Measurements from ENCODE around the gene SLC6A19. TPM values are rescaled to one million over a fixed set of nuclear protein-coding genes. Genes with fewer than 3 reads are reported as not detected.

The SLC6A19 gene
- polyA plus RNA-seq, 1 donor, result 67.4 TPM

DNA sequence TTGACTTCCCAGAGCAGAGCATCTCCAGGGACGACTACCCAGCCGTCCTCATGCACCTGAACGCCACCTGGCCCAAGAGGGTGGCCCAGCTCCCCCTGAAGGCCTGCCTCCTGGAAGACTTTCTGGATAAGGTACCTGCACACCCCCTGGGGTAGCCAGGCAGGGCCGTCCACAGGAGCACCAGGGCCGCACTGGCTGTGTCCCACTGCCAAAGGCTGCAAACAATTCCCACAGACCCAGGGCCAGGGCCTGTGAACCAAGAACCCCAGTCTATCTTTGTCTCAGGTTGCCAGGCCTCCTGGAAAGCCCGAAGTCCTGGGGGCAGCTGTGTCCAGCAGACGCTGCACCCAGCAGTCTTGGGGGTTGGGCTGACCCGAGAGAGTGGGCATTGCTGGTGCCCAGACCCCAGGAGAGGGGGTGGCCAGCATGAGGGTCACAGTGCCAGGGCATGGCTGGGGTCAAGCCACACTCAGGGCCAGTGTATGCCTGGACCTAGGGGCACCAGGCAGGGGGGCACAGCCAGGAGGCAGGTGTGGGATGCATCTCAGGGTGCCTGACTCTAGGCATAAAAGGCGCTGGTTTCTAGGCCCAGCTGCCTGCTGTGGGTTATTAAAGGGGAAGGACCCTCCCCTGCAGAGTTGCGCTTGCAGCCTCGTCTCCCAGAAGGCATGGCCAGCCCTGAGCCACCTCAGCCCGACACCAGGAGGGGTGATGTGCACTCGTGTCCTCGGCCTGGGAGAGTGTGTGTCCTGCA lies 41.5 kb downstream of the SLC6A19 start:
- DNase-seq, result no peak

DNA sequence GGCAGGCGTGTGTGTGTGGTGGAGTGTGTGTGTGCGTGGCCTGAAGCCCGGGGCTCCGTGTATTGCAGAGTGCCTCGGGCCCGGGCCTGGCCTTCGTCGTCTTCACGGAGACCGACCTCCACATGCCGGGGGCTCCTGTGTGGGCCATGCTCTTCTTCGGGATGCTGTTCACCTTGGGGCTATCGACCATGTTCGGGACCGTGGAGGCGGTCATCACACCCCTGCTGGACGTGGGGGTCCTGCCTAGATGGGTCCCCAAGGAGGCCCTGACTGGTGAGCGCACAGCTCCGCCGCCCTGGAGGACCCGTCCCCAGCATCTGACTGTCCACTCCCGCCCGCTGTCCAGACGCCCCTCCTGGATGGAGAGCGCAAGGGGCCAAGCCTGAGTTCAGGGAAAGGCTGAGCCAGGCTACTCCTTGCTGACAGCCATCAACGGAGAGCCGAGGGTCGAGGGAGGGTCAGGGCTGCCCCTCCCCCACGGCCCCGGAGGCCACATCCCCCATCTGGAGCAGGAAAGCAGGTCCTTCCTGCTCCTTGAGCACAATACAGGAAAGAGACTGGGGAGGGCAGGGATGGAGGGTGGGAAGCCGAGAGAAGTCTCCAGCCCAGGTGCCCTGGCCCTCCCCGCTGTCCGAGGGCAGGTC lies 42.2 kb downstream of the SLC6A19 start:
- DNase-seq, result no peak

DNA sequence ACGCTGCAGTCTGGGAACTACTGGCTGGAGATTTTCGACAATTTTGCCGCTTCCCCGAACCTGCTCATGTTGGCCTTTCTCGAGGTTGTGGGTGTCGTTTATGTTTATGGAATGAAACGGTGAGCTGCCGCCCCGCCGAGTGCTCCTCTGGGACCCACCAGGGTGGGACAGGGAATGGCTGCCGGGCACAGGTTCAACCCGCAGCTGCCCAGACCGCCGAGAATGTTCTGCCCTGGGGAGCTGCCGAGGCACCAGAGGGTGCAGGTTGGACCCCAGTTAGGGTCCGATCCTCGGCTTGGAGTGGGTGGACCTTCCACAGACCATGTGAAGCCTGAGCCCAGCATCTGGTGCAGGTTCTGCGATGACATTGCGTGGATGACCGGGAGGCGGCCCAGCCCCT lies 42.9 kb downstream of the SLC6A19 start:
- DNase-seq, result no peak

GRCh38 chr5:1244976-1245375 lies 43.6 kb downstream of the SLC6A19 start:
- no peak for DNase-seq

- no peak for DNase-seq
Measured at GRCh38 chr5:1245905-1246576, 44.6 kb downstream of the SLC6A19 start.

DNA sequence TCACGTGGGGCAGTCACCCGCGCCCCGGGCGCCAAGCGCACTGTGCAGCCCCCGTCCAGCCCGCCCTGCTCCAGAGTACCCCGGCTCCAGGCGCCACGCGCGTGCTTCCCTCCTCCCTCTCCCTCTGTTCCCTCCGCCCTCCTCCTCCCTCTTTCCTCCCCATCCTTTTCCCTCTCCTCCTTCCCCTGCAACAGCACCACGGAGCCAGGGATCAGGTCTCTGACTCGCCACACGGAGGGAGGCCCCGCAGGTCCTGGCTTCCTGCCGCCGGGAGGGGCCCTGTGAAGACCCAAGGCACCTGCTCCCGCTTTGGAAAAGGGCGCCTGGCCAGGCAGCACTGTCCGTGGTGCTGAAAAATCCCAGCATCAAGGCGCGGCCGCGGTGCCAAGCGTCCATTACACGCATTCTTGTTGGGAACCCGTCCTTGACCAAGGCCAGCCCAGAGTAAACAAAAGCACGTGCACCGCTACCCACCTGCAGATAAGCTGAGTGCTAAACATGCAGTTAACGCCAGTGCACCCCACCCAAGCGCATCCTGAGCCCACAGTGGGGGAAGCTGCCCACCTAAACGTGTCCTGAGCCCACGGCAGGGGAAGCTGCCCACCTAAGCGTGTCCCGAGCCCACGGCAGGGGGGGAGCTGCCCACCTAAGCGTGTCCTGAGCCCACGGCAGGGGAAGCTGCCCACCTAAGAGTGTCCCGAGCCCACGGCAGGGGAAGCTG lies 45.5 kb downstream of the SLC6A19 start:
- peak; percentile 89 for DNase-seq

DNA sequence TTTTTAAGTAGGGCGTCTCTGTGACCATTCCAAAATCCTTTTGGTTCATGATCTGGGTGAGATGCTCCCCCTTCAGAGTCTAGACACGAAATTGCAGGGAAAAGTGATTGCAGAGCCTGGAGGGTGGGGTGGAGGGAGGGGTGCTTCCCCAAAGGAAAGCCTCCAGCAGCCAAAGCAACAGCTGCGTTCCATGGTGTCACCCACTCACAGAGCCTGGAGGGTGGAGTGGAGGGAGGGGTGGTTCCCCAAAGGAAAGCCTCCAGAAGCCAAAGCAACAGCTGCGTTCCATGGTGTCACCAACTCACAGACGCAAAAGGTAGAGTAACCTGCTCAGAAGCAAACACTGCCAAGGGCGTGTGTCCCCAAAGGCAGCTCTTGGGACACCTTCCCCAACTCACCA lies 46.4 kb downstream of the SLC6A19 start:
- no peak for DNase-seq

GRCh38 chr5:1249366-1250280 lies 48.2 kb downstream of the SLC6A19 start:
- no peak for DNase-seq

DNA sequence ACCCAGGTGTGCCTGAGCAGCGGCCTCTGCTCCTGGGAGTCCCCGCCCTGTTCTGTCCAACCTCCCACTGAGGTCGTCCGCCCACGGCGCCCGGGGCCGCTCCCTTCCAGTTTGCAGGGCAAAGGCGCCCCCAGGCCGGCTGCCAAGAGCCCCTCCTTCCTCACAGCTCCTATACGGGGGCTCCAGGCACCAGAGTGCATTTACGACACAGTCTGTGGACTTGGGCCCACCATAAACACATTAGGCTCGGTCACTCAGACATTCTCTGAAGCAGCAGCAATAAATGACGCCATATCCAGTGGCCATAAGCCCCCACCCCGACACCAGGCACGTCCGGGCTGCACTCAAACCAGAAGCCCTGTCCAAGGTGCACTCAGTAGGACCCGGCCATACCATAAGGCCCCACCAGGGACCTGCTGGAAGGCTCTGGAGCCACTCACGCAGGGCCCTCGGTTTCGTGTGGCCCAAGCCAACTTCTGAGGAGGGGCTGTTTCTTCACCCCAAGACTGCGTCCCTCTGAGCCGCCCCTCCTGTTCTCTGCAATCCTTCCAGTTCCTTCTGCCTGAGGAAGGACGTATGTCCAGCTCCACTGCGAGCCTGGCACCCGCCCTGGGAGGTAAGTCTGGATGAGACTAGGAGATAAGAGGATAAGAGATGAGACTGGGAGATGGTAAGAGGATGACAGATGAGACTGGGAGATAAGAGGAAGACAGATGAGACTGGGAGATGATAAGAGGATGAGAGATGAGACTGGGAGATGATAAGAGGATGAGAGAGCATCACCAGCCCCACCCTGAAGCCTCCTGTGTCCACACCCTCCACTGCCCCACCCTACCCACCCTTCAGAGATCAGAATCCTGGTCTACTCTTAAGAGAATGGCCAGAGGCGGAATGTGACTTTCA lies 50.5 kb downstream of the SLC6A19 start:
- DNase-seq, result no peak

- DNase-seq, result no peak
Measured at GRCh38 chr5:1252681-1253080, 51.3 kb downstream of the SLC6A19 start.

DNA sequence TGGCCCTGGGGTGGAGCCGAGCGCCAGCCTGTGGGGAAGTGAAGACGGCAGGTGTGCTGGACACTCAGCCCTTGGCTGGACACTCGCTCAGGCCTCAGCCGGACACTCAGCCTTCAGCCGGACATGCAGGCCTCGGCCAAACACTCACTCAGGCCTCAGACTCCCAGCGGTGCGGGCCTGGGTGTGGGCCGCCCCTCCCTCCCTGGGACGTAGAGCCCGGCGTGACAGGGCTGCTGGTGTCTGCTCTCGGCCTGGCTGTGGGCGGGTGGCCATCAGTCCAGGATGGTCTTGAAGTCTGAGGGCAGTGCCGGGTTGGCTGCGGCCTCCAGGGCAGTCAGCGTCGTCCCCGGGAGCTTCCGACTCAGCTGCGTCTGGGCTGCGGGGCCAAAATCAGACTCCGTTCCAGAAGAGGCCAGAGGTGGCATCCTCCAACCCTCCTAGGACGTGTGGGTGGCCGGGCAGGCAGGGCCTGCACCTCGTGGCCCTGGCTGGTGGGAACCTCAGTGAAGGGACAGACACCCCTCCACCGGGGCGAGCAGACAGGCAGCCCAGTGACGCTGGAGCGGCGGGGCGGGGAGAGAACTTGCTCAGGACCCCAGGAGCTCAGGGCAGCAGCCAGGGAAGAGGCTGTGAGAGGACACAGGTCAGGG lies 52.2 kb downstream of the SLC6A19 start:
- no peak for DNase-seq

DNA sequence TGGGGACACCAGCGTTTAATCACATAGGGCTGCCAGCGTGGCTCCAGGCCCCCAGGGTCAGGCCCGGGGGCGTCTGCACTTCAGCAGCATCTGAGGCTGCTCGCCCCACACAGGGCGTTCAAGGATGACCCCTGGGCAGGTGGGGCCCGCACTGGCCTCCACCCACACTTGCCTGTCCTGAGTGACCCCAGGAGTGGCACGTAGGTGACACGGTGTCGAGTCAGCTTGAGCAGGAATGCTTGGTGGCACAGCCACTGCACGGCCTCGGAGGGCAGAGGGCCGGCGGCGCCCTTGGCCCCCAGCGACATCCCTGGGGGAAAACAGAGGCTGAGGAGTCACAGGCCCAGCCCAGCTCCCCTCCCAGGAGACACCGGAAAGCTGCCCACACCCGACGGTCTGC lies 52.8 kb downstream of the SLC6A19 start:
- DNase-seq, result no peak

DNA sequence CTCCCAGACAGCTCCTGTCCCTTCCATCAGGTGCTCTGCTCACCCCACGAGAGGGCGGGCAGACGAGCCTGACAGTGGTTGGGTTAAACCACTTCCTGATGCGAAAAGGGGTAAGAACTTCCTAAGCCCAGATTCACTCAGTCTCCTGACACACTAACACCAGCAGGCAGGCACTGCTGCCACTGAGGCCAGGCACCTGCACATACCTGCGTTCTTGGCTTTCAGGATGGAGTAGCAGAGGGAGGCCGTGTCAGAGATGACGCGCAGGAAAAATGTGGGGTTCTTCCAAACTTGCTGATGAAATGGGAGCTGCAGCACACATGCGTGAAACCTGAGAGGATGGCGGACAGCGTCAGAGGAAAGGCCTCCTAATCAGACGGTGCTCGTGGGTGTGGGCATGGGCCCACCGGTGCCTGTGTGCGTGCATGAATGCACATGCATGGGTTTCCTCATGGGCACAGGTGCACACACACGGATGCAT lies 53.7 kb downstream of the SLC6A19 start:
- DNase-seq, result no peak

DNA sequence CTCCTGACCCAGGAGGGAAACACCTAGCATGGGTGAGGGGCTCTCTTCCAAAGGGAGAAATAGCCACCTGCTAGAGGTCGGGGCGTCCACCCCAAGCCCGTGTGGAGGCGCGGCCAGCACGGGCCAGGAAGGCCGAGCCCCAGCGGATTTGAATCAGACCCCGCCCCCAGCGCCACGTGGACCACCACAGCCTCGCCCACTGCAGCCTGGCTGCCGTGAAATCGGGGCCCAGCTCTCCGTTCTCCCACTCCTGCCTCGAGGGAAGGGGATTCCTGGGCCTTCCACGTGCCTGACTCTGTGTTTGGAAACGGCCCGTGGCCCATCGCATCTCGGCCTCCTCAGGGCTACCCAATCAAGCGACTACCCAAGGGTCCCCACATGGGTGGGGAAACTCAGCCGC lies 55.4 kb downstream of the SLC6A19 start:
- no peak for DNase-seq

- no peak for DNase-seq
Measured at GRCh38 chr5:1257363-1257762, 56.0 kb downstream of the SLC6A19 start.

DNA sequence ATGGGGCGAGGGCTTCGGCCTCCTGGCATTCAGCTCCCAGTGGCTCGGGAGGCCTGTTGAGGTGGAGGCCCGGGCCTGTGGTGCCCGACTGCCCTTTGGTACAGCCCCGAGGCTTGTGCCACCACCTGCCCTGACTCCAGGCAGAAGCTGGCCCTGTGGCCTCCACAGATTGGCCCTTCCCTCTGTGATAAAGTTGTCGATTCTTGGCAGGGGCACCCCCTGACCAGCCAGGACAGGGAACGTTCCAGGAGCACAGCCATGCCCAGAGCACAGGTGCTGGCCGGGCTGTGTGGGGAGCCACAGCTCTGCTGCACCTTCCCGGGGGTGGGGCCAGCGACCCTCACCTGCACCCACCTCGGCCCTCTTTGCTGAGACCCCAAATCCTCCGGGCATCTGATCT lies 56.4 kb downstream of the SLC6A19 start:
- DNase-seq, result no peak

DNA sequence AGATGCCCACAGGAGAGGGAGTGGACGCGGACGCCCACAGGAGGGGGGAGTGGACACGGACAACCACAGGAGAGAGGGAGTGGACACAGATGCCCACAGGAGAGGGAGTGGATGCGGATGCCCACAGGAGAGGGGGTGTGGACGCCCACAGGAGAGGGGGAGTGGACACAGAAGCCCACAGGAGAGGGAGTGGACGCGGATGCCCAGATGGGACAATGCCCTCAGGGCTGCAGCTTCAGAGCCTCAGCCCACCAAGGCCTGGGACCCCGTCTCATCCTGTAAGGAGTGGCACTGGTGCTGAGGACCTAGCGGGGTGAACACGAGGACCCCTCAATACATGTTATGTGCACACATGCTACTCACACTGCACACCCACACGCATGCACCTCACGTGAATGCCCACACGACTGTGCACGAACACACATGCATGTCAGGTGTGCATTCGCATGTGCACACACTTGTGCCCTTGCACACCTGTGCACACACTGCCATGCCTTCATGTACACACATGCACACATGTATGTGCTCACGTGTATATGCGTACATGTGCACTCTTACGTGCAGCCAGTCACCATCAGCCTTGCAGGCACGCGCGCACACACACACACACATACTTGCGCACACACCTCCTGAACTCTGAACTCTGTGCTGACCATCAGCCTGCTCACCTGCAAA lies 58.5 kb downstream of the SLC6A19 start:
- DNase-seq, result no peak

DNA sequence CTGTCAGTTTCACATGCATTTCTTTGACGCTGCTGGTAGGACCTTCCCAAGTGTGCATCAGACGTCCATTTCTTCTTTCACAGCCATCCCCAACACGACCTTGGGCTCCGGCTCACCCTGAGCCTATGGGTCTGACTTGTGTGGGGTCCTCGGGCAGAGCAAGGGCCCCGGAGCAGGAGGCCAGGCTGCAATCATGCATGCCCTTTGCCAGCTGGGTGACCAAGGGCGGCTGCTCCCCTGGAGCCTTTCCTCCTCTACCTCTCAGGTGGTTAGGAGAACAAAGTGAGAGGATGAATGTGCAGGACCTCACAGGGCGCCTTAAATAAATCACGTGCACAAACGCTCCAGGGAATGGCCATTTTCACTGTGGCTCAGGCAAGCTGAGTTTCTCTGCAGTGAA lies 60.2 kb downstream of the SLC6A19 start:
- no peak for DNase-seq

- DNase-seq, result no peak
Measured at GRCh38 chr5:1262381-1262780, 61.0 kb downstream of the SLC6A19 start.
